ENCODE data around the gene MYH15. TPM values are rescaled to one million over a fixed set of nuclear protein-coding genes. Genes with fewer than 3 reads are reported as not detected.

Gene MYH15
- total RNA-seq, 4 donors from 2014 or later = 0.10 to 0.27 (median 0.13) TPM; not detected in 1

- intact Hi-C loops (cut with DNase I; ENCODE audit: low total_unique reads) (no loop called here), in situ Hi-C loops (cut with MboI; ENCODE audit: low sequenced_read_pairs in 4 of 4) (no loop called here)
- Histone ChIP-seq H3K27ac (no peak overlapping the region), H3K36me3 (no peaks in the 10 kb centered on the region), H3K4me1 (peaks cover 18 to 36% of the 10 kb centered on the region in 2 donors), H3K4me3 (no peak overlapping the region), H3K9me3 (no peaks in the 10 kb centered on the region), H3K27me3 (no peaks in the 10 kb centered on the region)
- DNase-seq = no peak
- no peak for ATAC-seq
- TF ChIP-seq CTCF (IDR thresholded peaks at IDR 0.05 in 4 of 5, conservative IDR thresholded peaks at IDR 0.05 in 1 of 5) (no peak), POLR2A (IDR thresholded peaks at IDR 0.05) (no peak)
These were observed 16.7 kb upstream of the MYH15 start for GRCh38 chr3:108527109-108527508.

DNA sequence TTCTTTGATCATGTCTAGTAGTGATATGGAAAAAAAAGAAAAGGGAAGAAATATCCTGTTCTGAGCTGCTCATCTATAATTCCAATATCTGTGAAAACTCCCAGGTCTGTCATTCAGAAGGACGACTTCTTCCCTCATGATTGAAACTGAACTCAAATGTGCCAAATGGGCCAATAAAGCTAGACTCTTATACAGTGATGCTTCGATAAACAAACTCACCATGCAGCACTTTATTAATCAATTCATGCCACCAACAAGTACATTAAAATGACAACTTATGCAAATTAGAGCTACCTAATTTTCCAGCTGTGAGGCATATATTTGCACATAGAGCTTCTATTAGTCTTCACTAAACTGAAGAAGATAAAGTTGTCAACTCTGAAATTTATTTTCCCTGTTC lies 15.6 kb upstream of the MYH15 start:
- Histone ChIP-seq H3K27me3 (no peaks in the 10 kb centered on the region), H3K27ac (no peak overlapping the region), H3K4me1 (peaks cover 18 to 36% of the 10 kb centered on the region in 2 donors), H3K4me3 (no peak overlapping the region), H3K36me3 (no peaks in the 10 kb centered on the region), H3K9me3 (no peaks in the 10 kb centered on the region)
- no peak for TF ChIP-seq CTCF (IDR thresholded peaks at IDR 0.05 in 4 of 5, conservative IDR thresholded peaks at IDR 0.05 in 1 of 5)
- TF ChIP-seq POLR2A (IDR thresholded peaks at IDR 0.05) = no peak
- DNase-seq (no peak), ATAC-seq (no peak)
- in situ Hi-C loops (cut with MboI; ENCODE audit: low sequenced_read_pairs in 4 of 4) (no loop called here), intact Hi-C loops (cut with DNase I; ENCODE audit: low total_unique reads) (no loop called here)

- no peak for DNase-seq
- no peaks in the 10 kb centered on the region for H3K9me3 ChIP-seq
- TF ChIP-seq CTCF (IDR thresholded peaks at IDR 0.05 in 4 of 5, conservative IDR thresholded peaks at IDR 0.05 in 1 of 5) (no peak), POLR2A (IDR thresholded peaks at IDR 0.05) (no peak)
- H3K36me3 ChIP-seq = no peaks in the 10 kb centered on the region
- in situ Hi-C loops (cut with MboI; ENCODE audit: low sequenced_read_pairs in 4 of 4) (no loop called here), intact Hi-C loops (cut with DNase I; ENCODE audit: low total_unique reads) (no loop called here)
- peaks cover 18 to 36% of the 10 kb centered on the region in 2 donors for H3K4me1 ChIP-seq
- H3K4me3 ChIP-seq = no peak overlapping the region
- no peak overlapping the region for H3K27ac ChIP-seq
- no peak for ATAC-seq
- no peaks in the 10 kb centered on the region for H3K27me3 ChIP-seq
These were observed 14.9 kb upstream of the MYH15 start for GRCh38 chr3:108525256-108525655.

DNA sequence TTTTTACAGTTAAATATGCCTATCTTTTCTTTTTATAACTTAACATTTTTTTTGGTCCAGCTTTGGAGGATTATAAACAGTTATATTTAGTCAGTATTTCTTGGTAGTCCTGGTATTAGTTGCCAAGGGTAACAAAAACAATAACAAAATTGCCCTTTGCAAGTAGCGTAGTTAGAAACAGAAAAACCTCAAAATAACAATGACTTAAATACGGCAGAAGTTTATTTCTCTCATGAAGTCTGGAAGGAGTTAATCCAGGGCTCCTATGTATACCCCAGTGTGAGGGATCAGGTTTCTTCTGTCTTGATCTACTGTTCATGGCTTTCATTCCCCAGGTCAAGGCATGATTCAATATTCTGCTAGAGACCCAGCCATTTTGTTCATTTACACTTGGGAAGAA lies 14.1 kb upstream of the MYH15 start:
- DNase-seq (no peak), ATAC-seq (no peak)
- intact Hi-C loops (cut with DNase I; ENCODE audit: low total_unique reads) (no loop called here), in situ Hi-C loops (cut with MboI; ENCODE audit: low sequenced_read_pairs in 4 of 4) (no loop called here)
- Histone ChIP-seq H3K4me3 (no peak overlapping the region), H3K27me3 (no peaks in the 10 kb centered on the region), H3K4me1 (peaks cover 18 to 32% of the 10 kb centered on the region in 2 donors), H3K9me3 (no peaks in the 10 kb centered on the region), H3K36me3 (no peaks in the 10 kb centered on the region), H3K27ac (no peak overlapping the region)
- no peak for TF ChIP-seq CTCF (IDR thresholded peaks at IDR 0.05 in 4 of 5, conservative IDR thresholded peaks at IDR 0.05 in 1 of 5)
- no peak for TF ChIP-seq POLR2A (IDR thresholded peaks at IDR 0.05)

- DNase-seq = no peak
- Histone ChIP-seq H3K4me3 (no peak overlapping the region), H3K9me3 (no peaks in the 10 kb centered on the region), H3K36me3 (no peaks in the 10 kb centered on the region), H3K27ac (no peak overlapping the region), H3K27me3 (no peaks in the 10 kb centered on the region), H3K4me1 (no peaks in the 10 kb centered on the region)
- no peak for TF ChIP-seq CTCF (IDR thresholded peaks at IDR 0.05 in 4 of 5, conservative IDR thresholded peaks at IDR 0.05 in 1 of 5)
- TF ChIP-seq POLR2A (IDR thresholded peaks at IDR 0.05) = no peak
- intact Hi-C loops (cut with DNase I; ENCODE audit: low total_unique reads) = no loop called here
- in situ Hi-C loops (cut with MboI; ENCODE audit: low sequenced_read_pairs in 4 of 4) = no loop called here
- no peak for ATAC-seq
These were observed 8.5 kb upstream of the MYH15 start for GRCh38 chr3:108518895-108519294.

Measured in gastrocnemius medialis (tissue), 4 donors.